K562 (cell line): ENCODE measurements around the gene CCNB1. TPM values are rescaled to one million over a fixed set of nuclear protein-coding genes. Genes with fewer than 3 reads are reported as not detected.

Experiments used
- CBX5 ChIP-seq: IDR thresholded peaks from 2 replicates; pipeline ENCODE4 v1.6.1; 2014; ENCODE audit warnings: low read depth, borderline replicate concordance
- CTBP1 ChIP-seq: fragments of 450-650 bp; IDR thresholded peaks from 2 replicates; pipeline ENCODE4 v1.6.1; 2016; ENCODE audit warnings: borderline replicate concordance
- JUN ChIP-seq, 2 experiments: sonication (generic) in 1 of 2; formaldehyde crosslinking in 1 of 2; IDR thresholded peaks; 2 replicates each; pipeline versions ENCODE4 v1.6.1 to v1.8.0; 2012 to 2022; ENCODE audit warnings: borderline replicate concordance in 2 of 2, mild to moderate bottlenecking in 2 of 2, improper control_type of control experiment in 1 of 2, low read depth in 1 of 2, low read length in 1 of 2, missing genetic modification reagents in 1 of 2
- MTA1 ChIP-seq: fragments of 450-650 bp; IDR thresholded peaks from 2 replicates; pipeline ENCODE4 v1.6.1; 2017; ENCODE audit warnings: borderline replicate concordance
- PHF20 ChIP-seq: fragments of 450-650 bp; IDR thresholded peaks from 2 replicates; pipeline ENCODE4 v1.6.1; 2018; ENCODE audit not compliant: partially characterized antibody
- SMARCA4 ChIP-seq: fragments of 450-650 bp; IDR thresholded peaks from 2 replicates; pipeline ENCODE4 v1.6.1; 2016
- ZNF143 ChIP-seq: sonication (generic); formaldehyde crosslinking; IDR thresholded peaks from 2 replicates; pipeline ENCODE4 v1.9.0; 2022; ENCODE audit warnings: mild to moderate bottlenecking, missing genetic modification reagents
- polyA plus RNA-seq, 8 experiments: library from polyadenylated mRNA; depleted of rRNA in 4 of 8; stranded (reverse) in 5 of 8; unstranded in 3 of 8; fragments of >200 nt; fragmentation: Nextera tagmentation in 2 of 8; fragmentation: Illumina TruSeq in 1 of 8; extraction: Ambion mirVana in 2 of 8; extraction: Trizol in 1 of 8; gene quantifications; 2 replicates each; pipeline versions ENCODE4 v1.2.1 to v1.2.3, GENCODE V29; 2011 to 2014; ENCODE audit warnings: inconsistent platforms in 1 of 8, missing spikeins in 1 of 8
- total RNA-seq, 7 experiments: library from RNA; depleted of rRNA in 6 of 7; stranded (reverse); fragments of >200 nt in 6 of 7; fragmentation: Illumina TruSeq in 2 of 7; extraction: Trizol in 2 of 7; gene quantifications; 2 replicates each; pipeline versions ENCODE4 v1.2.1 to v1.2.3, GENCODE V29; 2011 to 2021; ENCODE audit warnings: low replicate concordance in 1 of 7
- TF ChIP-seq, protein P1 (sequence below): fragments of 450-650 bp; IDR thresholded peaks from 2 replicates; pipeline ENCODE4 v1.6.1; 2016; ENCODE audit warnings: mild to moderate bottlenecking
- TF ChIP-seq, protein P2 (sequence below): fragments of 250-450 bp; sonication (Bioruptor Pico); IDR thresholded peaks from 2 replicates; pipeline ENCODE4 v1.4.0; 2020; ENCODE audit warnings: mild to moderate bottlenecking, moderate library complexity
- TF ChIP-seq, protein P3 (sequence below), 3 experiments: fragments of 200-800 bp in 1 of 3; sonication (Bioruptor generic) in 1 of 3; sonication (generic) in 1 of 3; formaldehyde crosslinking in 1 of 3; IDR thresholded peaks; 2 replicates each; pipeline versions ENCODE4 v1.6.1 to v1.8.0; 2016 to 2022; ENCODE audit warnings: mild to moderate bottlenecking in 2 of 3, missing compliant biosample characterization in 2 of 3, missing genetic modification characterization in 2 of 3, missing genetic modification reagents in 1 of 3
- TF ChIP-seq, protein P4 (sequence below): IDR thresholded peaks from 2 replicates; pipeline ENCODE4 v1.6.1; 2014; ENCODE audit warnings: antibody characterized with exemption
- TF ChIP-seq, protein P5 (sequence below): fragments of 250-450 bp; sonication (Bioruptor Pico); IDR thresholded peaks from 2 replicates; pipeline ENCODE4 v1.6.1; 2021; ENCODE audit warnings: mild to moderate bottlenecking
- TF ChIP-seq, protein P6 (sequence below): sonication (generic); formaldehyde crosslinking; IDR thresholded peaks from 2 replicates; pipeline ENCODE4 v1.8.0; 2023; ENCODE audit warnings: missing genetic modification reagents, mild to moderate bottlenecking, borderline replicate concordance

Gene CCNB1
- total and polyA plus RNA-seq, 9 of the 15 experiments (the other 6 are each of a cell fraction or from before 2014, with no cell fraction given), result 165 to 679 (median 271) TPM

DNA sequence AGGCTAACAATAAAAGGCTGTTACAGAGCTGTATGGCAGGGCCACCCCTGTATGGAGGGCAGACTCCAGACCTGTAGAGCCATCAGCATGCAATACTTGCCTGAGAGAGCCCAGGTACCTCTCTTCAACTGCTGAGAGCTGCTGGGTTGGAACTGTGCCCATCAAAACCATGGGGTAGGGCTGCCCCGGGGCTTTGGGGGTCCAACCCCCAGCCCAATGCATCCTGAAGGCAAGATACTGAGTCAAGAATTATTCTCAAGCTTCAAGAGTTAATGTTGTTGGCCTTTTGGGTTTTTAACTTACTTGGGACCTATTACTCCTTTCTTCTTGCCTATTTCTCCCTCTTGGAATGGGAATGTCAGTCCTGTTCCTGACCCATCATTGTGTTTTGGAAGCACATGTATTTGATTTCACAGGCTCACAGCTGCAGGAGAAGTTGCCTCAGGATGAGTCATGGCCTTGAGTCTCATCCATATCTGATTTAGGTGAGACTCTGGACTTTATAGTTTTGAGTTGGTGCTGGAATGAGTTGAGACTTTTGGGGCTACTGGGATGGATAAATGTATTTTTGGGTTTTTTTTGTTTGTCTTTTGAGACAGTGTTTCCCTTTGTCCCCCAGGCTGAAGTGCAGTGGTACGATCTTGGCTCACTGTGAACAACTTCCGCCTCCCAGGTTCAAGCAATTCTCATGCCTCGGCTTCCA lies 46.7 kb downstream of the CCNB1 start (continued):
- TF ChIP-seq, protein P1, sequence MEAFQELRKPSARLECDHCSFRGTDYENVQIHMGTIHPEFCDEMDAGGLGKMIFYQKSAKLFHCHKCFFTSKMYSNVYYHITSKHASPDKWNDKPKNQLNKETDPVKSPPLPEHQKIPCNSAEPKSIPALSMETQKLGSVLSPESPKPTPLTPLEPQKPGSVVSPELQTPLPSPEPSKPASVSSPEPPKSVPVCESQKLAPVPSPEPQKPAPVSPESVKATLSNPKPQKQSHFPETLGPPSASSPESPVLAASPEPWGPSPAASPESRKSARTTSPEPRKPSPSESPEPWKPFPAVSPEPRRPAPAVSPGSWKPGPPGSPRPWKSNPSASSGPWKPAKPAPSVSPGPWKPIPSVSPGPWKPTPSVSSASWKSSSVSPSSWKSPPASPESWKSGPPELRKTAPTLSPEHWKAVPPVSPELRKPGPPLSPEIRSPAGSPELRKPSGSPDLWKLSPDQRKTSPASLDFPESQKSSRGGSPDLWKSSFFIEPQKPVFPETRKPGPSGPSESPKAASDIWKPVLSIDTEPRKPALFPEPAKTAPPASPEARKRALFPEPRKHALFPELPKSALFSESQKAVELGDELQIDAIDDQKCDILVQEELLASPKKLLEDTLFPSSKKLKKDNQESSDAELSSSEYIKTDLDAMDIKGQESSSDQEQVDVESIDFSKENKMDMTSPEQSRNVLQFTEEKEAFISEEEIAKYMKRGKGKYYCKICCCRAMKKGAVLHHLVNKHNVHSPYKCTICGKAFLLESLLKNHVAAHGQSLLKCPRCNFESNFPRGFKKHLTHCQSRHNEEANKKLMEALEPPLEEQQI, result no peak
- TF ChIP-seq CBX5 (no peak), PHF20 (no peak), JUN (IDR thresholded peaks at IDR 0.05; ENCODE audit: borderline replicate concordance, low read depth, low read length) (peak; percentile 97), JUN (CRISPR knock-in tag; IDR thresholded peaks at IDR 0.05; ENCODE audit: borderline replicate concordance) (no peak), ZNF143 (no peak), SMARCA4 (peak; percentile 90), CTBP1 (0 out of 2 replicates have a peak, but pooled peaks have one; percentile 15), MTA1 (0 out of 2 replicates have a peak, but pooled peaks have one; percentile 37)
- TF ChIP-seq, protein P2, sequence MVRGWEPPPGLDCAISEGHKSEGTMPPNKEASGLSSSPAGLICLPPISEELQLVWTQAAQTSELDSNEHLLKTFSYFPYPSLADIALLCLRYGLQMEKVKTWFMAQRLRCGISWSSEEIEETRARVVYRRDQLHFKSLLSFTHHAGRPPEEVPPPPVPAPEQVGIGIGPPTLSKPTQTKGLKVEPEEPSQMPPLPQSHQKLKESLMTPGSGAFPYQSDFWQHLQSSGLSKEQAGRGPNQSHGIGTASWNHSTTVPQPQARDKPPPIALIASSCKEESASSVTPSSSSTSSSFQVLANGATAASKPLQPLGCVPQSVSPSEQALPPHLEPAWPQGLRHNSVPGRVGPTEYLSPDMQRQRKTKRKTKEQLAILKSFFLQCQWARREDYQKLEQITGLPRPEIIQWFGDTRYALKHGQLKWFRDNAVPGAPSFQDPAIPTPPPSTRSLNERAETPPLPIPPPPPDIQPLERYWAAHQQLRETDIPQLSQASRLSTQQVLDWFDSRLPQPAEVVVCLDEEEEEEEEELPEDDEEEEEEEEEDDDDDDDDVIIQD (CRISPR knock-in tag), result no peak
- TF ChIP-seq, protein P3, sequence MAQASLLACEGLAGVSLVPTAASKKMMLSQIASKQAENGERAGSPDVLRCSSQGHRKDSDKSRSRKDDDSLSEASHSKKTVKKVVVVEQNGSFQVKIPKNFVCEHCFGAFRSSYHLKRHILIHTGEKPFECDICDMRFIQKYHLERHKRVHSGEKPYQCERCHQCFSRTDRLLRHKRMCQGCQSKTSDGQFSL (CRISPR knock-in tag; IDR thresholded peaks at IDR 0.05), result no peak
- TF ChIP-seq, protein P3 (tag; IDR thresholded peaks at IDR 0.05), result no peak
- TF ChIP-seq, protein P4, sequence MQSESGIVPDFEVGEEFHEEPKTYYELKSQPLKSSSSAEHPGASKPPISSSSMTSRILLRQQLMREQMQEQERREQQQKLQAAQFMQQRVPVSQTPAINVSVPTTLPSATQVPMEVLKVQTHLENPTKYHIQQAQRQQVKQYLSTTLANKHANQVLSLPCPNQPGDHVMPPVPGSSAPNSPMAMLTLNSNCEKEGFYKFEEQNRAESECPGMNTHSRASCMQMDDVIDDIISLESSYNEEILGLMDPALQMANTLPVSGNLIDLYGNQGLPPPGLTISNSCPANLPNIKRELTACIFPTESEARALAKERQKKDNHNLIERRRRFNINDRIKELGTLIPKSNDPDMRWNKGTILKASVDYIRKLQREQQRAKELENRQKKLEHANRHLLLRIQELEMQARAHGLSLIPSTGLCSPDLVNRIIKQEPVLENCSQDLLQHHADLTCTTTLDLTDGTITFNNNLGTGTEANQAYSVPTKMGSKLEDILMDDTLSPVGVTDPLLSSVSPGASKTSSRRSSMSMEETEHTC, result 0 out of 2 replicates have a peak, but pooled peaks have one; percentile 28
- TF ChIP-seq, protein P5, sequence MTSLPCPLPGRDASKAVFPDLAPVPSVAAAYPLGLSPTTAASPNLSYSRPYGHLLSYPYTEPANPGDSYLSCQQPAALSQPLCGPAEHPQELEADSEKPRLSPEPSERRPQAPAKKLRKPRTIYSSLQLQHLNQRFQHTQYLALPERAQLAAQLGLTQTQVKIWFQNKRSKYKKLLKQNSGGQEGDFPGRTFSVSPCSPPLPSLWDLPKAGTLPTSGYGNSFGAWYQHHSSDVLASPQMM (CRISPR knock-in tag), result no peak
- TF ChIP-seq, protein P6, sequence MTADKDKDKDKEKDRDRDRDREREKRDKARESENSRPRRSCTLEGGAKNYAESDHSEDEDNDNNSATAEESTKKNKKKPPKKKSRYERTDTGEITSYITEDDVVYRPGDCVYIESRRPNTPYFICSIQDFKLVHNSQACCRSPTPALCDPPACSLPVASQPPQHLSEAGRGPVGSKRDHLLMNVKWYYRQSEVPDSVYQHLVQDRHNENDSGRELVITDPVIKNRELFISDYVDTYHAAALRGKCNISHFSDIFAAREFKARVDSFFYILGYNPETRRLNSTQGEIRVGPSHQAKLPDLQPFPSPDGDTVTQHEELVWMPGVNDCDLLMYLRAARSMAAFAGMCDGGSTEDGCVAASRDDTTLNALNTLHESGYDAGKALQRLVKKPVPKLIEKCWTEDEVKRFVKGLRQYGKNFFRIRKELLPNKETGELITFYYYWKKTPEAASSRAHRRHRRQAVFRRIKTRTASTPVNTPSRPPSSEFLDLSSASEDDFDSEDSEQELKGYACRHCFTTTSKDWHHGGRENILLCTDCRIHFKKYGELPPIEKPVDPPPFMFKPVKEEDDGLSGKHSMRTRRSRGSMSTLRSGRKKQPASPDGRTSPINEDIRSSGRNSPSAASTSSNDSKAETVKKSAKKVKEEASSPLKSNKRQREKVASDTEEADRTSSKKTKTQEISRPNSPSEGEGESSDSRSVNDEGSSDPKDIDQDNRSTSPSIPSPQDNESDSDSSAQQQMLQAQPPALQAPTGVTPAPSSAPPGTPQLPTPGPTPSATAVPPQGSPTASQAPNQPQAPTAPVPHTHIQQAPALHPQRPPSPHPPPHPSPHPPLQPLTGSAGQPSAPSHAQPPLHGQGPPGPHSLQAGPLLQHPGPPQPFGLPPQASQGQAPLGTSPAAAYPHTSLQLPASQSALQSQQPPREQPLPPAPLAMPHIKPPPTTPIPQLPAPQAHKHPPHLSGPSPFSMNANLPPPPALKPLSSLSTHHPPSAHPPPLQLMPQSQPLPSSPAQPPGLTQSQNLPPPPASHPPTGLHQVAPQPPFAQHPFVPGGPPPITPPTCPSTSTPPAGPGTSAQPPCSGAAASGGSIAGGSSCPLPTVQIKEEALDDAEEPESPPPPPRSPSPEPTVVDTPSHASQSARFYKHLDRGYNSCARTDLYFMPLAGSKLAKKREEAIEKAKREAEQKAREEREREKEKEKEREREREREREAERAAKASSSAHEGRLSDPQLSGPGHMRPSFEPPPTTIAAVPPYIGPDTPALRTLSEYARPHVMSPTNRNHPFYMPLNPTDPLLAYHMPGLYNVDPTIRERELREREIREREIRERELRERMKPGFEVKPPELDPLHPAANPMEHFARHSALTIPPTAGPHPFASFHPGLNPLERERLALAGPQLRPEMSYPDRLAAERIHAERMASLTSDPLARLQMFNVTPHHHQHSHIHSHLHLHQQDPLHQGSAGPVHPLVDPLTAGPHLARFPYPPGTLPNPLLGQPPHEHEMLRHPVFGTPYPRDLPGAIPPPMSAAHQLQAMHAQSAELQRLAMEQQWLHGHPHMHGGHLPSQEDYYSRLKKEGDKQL, result no peak
